Measurements from ENCODE around the gene FOXL2. TPM values are rescaled to one million over a fixed set of nuclear protein-coding genes. Genes with fewer than 3 reads are reported as not detected.

FOXL2 gene
- polyA plus RNA-seq, 1 of the 3 experiments (the other 2 are of a cell fraction) = not detected

DNA sequence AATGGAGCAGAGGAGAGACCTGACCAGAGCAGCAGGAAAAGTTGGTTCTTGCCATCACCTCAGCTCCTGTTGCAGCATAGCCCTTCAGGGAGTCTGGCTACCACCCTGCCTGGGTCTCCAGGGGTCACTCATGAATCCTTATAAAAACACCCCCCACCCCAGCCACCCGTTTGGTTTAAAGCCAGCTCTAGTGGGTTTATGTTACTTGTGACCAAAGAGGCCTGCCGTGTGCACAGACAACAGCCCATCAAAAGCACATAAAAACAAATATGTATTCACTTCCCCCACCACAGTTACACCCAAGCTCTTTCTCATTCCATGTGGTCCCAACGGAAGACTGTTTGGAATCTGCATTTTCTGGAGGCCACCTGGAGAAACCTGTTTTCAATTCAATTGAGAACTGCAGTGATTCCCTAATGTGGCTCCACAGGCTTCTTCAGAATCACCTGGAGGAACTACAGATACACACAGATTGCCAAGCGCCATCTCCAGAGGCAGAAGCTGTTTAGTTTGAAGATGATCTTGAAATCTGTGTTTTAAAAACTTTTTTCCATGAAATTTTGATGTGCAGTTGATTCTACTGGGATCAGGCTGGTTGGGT, 13.8 kb downstream of the FOXL2 start:
- WGBS (ENCODE audit: low lambda C conversion rate) = 29% methylated on average over 3 of the region's 4 CpGs
- Histone ChIP-seq H3K36me3 (replicated peaks in 1 of 2; ENCODE audit: control insufficient read depth in 1 of 2, insufficient read depth in 2 of 2, low read length in 1 of 2) (no peaks in the 10 kb centered on the region), H4K20me1 (ENCODE audit: insufficient read depth) (peaks cover 10% of the 10 kb centered on the region; the same call in 1 of the 2 replicates), H3K4me3 (ENCODE audit: low read depth in 2 of 2, low read length in 1 of 2) (no peak overlapping the region), H3K79me2 (ENCODE audit: insufficient read depth) (no peaks in the 10 kb centered on the region), H3K9me3 (no peaks in the 10 kb centered on the region), H3K9ac (no peak overlapping the region), H3K27ac (ENCODE audit: low read depth in 2 of 2, low read length in 1 of 2) (no peak overlapping the region), H3K27me3 (ENCODE audit: insufficient read depth) (peaks cover 57% of the 10 kb centered on the region), H3K4me2 (no peak overlapping the region), H2AFZ (ENCODE audit: low read depth) (no peak overlapping the region), H3F3A (replicated peaks; ENCODE audit: insufficient read depth) (no peaks in the 10 kb centered on the region), H3K4me1 (ENCODE audit: control insufficient read depth in 1 of 2, insufficient read depth in 2 of 2, low read depth in 1 of 2, low read length in 1 of 2) (peaks cover 0 to 8% of the 10 kb centered on the region in 2 experiments; a peak in 1 of 4 replicates), H3K9me2 (no peaks in the 10 kb centered on the region)
- DNase-seq = no peak
- POLR2A ChIA-PET = no interaction called here
- TF ChIP-seq FOSL2 (IDR thresholded peaks at IDR 0.05; ENCODE audit: borderline replicate concordance, low read depth) (no peak), NFIC (IDR thresholded peaks at IDR 0.05; ENCODE audit: borderline replicate concordance) (no peak), RXRA (IDR thresholded peaks at IDR 0.05; ENCODE audit: borderline replicate concordance, low read depth) (no peak), MXI1 (IDR thresholded peaks at IDR 0.05; ENCODE audit: low read depth, low read length) (no peak)
- TF ChIP-seq, protein P1, sequence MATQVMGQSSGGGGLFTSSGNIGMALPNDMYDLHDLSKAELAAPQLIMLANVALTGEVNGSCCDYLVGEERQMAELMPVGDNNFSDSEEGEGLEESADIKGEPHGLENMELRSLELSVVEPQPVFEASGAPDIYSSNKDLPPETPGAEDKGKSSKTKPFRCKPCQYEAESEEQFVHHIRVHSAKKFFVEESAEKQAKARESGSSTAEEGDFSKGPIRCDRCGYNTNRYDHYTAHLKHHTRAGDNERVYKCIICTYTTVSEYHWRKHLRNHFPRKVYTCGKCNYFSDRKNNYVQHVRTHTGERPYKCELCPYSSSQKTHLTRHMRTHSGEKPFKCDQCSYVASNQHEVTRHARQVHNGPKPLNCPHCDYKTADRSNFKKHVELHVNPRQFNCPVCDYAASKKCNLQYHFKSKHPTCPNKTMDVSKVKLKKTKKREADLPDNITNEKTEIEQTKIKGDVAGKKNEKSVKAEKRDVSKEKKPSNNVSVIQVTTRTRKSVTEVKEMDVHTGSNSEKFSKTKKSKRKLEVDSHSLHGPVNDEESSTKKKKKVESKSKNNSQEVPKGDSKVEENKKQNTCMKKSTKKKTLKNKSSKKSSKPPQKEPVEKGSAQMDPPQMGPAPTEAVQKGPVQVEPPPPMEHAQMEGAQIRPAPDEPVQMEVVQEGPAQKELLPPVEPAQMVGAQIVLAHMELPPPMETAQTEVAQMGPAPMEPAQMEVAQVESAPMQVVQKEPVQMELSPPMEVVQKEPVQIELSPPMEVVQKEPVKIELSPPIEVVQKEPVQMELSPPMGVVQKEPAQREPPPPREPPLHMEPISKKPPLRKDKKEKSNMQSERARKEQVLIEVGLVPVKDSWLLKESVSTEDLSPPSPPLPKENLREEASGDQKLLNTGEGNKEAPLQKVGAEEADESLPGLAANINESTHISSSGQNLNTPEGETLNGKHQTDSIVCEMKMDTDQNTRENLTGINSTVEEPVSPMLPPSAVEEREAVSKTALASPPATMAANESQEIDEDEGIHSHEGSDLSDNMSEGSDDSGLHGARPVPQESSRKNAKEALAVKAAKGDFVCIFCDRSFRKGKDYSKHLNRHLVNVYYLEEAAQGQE (IDR thresholded peaks at IDR 0.05; ENCODE audit: low read depth, low read length) = no peak
- CTCF ChIA-PET = interaction anchor here (0.9 to 4.9 kb wide), 10 partner anchors 9 to 454 kb away, joined by 3 to 62 read pairs (median 5); partner anchors contain the start of gene CEP70

- no peak for DNase-seq
Observed at GRCh38 chr3:138928727-138929372, 18.1 kb downstream of the FOXL2 start.

More at GRCh38 chr3:138928727-138929372, 18.1 kb downstream of the FOXL2 start:
- no peaks in the 10 kb centered on the region for H3K9me2 ChIP-seq
- no peaks in the 10 kb centered on the region for H3K36me3 ChIP-seq (replicated peaks in 1 of 2; ENCODE audit: control insufficient read depth in 1 of 2, insufficient read depth in 2 of 2, low read length in 1 of 2)
- H3K27ac ChIP-seq (ENCODE audit: low read depth in 2 of 2, low read length in 1 of 2) = no peak overlapping the region
- H3K79me2 ChIP-seq (ENCODE audit: insufficient read depth) = no peaks in the 10 kb centered on the region
- WGBS (ENCODE audit: low lambda C conversion rate) = 88% methylated on average over 19 of the region's 42 CpGs
- H2AFZ ChIP-seq (ENCODE audit: low read depth) = no peak overlapping the region
- no peaks in the 10 kb centered on the region for H3K4me1 ChIP-seq (ENCODE audit: control insufficient read depth in 1 of 2, insufficient read depth in 2 of 2, low read depth in 1 of 2, low read length in 1 of 2)
- H3K9me3 ChIP-seq = no peaks in the 10 kb centered on the region
- no peak for TF ChIP-seq MEF2A (IDR thresholded peaks at IDR 0.05; ENCODE audit: borderline replicate concordance, low read depth)
- TF ChIP-seq PBX3 (IDR thresholded peaks at IDR 0.05) = no peak
- TF ChIP-seq SIN3A (IDR thresholded peaks at IDR 0.05; ENCODE audit: borderline replicate concordance, low read depth, low read length) = no peak
- TF ChIP-seq NRF1 (IDR thresholded peaks at IDR 0.05; ENCODE audit: low read depth, low read length) = no peak
- no peaks in the 10 kb centered on the region for H4K20me1 ChIP-seq (ENCODE audit: insufficient read depth)
- no peaks in the 10 kb centered on the region for H3F3A ChIP-seq (replicated peaks; ENCODE audit: insufficient read depth)
- ChIA-PET POLR2A (no interaction called here), CTCF (interaction anchor here (1.0 to 5.5 kb wide), 6 partner anchors 8 to 470 kb away, joined by 3 to 25 read pairs (median 4); partner anchors contain the start of gene CEP70)
- H3K27me3 ChIP-seq (ENCODE audit: insufficient read depth) = peaks cover 19% of the 10 kb centered on the region; the same call in 1 of the 2 replicates
- no peak overlapping the region for H3K4me2 ChIP-seq
- no peak overlapping the region for H3K9ac ChIP-seq
- H3K4me3 ChIP-seq (ENCODE audit: low read depth in 2 of 2, low read length in 1 of 2) = no peak overlapping the region
